Activated gamma-delta T cell treated with Interleukin-2 at 50 U/mL for 16 hours (primary cell): ENCODE data around the gene PNLDC1.
"Not testable (repeated sequence)": the region's sequence is repeated elsewhere in the genome, so short reads cannot be mapped to it uniquely, and the experiment has no call there.

Source experiments
- DNase-seq: peaks from one replicate; pipeline ENCODE4 v3.0.0-alpha.2; 2020

PNLDC1 gene

GRCh38 chr6:159821726-159822125 is 21.6 kb downstream of the PNLDC1 start:
- DNase-seq = no peak

GRCh38 chr6:159823953-159824352 is 23.9 kb downstream of the PNLDC1 start:
- no peak for DNase-seq

GRCh38 chr6:159824690-159825089 is 24.6 kb downstream of the PNLDC1 start:
- DNase-seq = not testable (repeated sequence)

GRCh38 chr6:159826004-159826403 is 25.9 kb downstream of the PNLDC1 start:
- DNase-seq = no peak

- no peak for DNase-seq
These were observed 27.0 kb downstream of the PNLDC1 start for GRCh38 chr6:159826968-159827647.

GRCh38 chr6:159828074-159828473 is 28.0 kb downstream of the PNLDC1 start:
- DNase-seq = no peak

- no peak for DNase-seq
These were observed 29.4 kb downstream of the PNLDC1 start for GRCh38 chr6:159829526-159829925.

GRCh38 chr6:159830501-159831372 is 30.7 kb downstream of the PNLDC1 start:
- no peak for DNase-seq

- no peak for DNase-seq
These were observed 31.2 kb downstream of the PNLDC1 start for GRCh38 chr6:159831373-159831679.

GRCh38 chr6:159832946-159833345 is 32.9 kb downstream of the PNLDC1 start:
- no peak for DNase-seq

GRCh38 chr6:159833556-159833955 is 33.5 kb downstream of the PNLDC1 start:
- DNase-seq = no peak

GRCh38 chr6:159833997-159834603 is 34.0 kb downstream of the PNLDC1 start:
- DNase-seq = no peak

GRCh38 chr6:159836718-159837490 is 36.8 kb downstream of the PNLDC1 start:
- no peak for DNase-seq

GRCh38 chr6:159837511-159837910 is 37.4 kb downstream of the PNLDC1 start:
- no peak for DNase-seq

GRCh38 chr6:159838020-159838744 is 38.1 kb downstream of the PNLDC1 start:
- DNase-seq = no peak

GRCh38 chr6:159842035-159842434 is 42.0 kb downstream of the PNLDC1 start:
- DNase-seq = no peak

GRCh38 chr6:159844737-159845645 is 44.9 kb downstream of the PNLDC1 start:
- DNase-seq = no peak

- not testable (repeated sequence) for DNase-seq
These were observed 48.5 kb downstream of the PNLDC1 start for GRCh38 chr6:159848552-159848951.

- not testable (repeated sequence) for DNase-seq
These were observed 49.8 kb downstream of the PNLDC1 start for GRCh38 chr6:159849851-159850250.

GRCh38 chr6:159852877-159853276 is 52.8 kb downstream of the PNLDC1 start:
- DNase-seq = no peak

- DNase-seq = no peak
These were observed 53.7 kb downstream of the PNLDC1 start for GRCh38 chr6:159853754-159854153.
